DND-41 (cell line): ENCODE results near the gene CARS1.

Experiments used
- ATAC-seq: fragments of 200-7000 bp; cut with Tn5 transposase; 3 replicates; pipeline ENCODE4 v1.9.1; 2021; ENCODE audit warnings: low read depth; ENCODE audit not compliant: insufficient read depth
- DNase-seq: peaks from one replicate; pipeline ENCODE4 v3.0.0-alpha.2; 2020
- H2AFZ ChIP-seq: 2 replicates; pipeline ENCODE4 v1.6.0; 2012; ENCODE audit warnings: low read depth, low read length
- H3K27ac ChIP-seq: 2 replicates; pipeline ENCODE4 v1.5.1; 2012; ENCODE audit warnings: low read length, inconsistent platforms
- H3K27me3 ChIP-seq: fragments of 200-600 bp; sonication (generic); 2 replicates; pipeline ENCODE4 v1.6.0; 2012; ENCODE audit warnings: low read length, mild to moderate bottlenecking, inconsistent platforms; ENCODE audit not compliant: insufficient read depth, poor library complexity
- H3K36me3 ChIP-seq: 2 replicates; pipeline ENCODE4 v1.5.1; 2012; ENCODE audit warnings: low read length, inconsistent platforms; ENCODE audit not compliant: insufficient read depth
- H3K4me1 ChIP-seq: 2 replicates; pipeline ENCODE4 v1.5.1; 2012; ENCODE audit warnings: mild to moderate bottlenecking, low read length; ENCODE audit not compliant: insufficient read depth
- H3K4me2 ChIP-seq: 2 replicates; pipeline ENCODE4 v1.6.0; 2012; ENCODE audit warnings: mild to moderate bottlenecking, moderate library complexity, low read length, inconsistent platforms; ENCODE audit not compliant: insufficient read depth
- H3K4me3 ChIP-seq, 2 experiments: fragments of 200-600 bp in 1 of 2; shearing (Covaris generic) in 1 of 2; 2 replicates each; pipeline ENCODE4 v1.5.1; 2012 to 2016; ENCODE audit warnings: inconsistent platforms in 2 of 2, low read length in 2 of 2, mild to moderate bottlenecking in 2 of 2, low read depth in 1 of 2, moderate library complexity in 1 of 2
- H3K79me2 ChIP-seq: 2 replicates; pipeline ENCODE4 v1.6.0; 2012; ENCODE audit warnings: low read length, inconsistent platforms; ENCODE audit not compliant: insufficient read depth
- H3K9ac ChIP-seq: 2 replicates; pipeline ENCODE4 v1.6.0; 2012; ENCODE audit warnings: low read depth, mild to moderate bottlenecking, inconsistent platforms, low read length, moderate library complexity
- H3K9me3 ChIP-seq: 2 replicates; pipeline ENCODE4 v1.5.1; 2012; ENCODE audit warnings: low read length, moderate library complexity, mild to moderate bottlenecking, inconsistent platforms; ENCODE audit not compliant: insufficient read depth, severe bottlenecking
- H4K20me1 ChIP-seq: 2 replicates; pipeline ENCODE4 v1.6.0; 2012; ENCODE audit warnings: low read length; ENCODE audit not compliant: insufficient read depth
- CTCF ChIP-seq: IDR thresholded peaks from 2 replicates; pipeline ENCODE4 v1.5.1; 2012; ENCODE audit warnings: borderline replicate concordance, low read length, moderate library complexity, mild to moderate bottlenecking; ENCODE audit not compliant: poor library complexity, severe bottlenecking; ENCODE audit errors: extremely low read depth
- EZH2 ChIP-seq: IDR thresholded peaks from 3 replicates; pipeline ENCODE4 v1.6.1; 2012; ENCODE audit warnings: borderline replicate concordance, low read depth, mild to moderate bottlenecking, moderate library complexity, low read length, inconsistent platforms; ENCODE audit not compliant: severe bottlenecking

The CARS1 gene

DNA sequence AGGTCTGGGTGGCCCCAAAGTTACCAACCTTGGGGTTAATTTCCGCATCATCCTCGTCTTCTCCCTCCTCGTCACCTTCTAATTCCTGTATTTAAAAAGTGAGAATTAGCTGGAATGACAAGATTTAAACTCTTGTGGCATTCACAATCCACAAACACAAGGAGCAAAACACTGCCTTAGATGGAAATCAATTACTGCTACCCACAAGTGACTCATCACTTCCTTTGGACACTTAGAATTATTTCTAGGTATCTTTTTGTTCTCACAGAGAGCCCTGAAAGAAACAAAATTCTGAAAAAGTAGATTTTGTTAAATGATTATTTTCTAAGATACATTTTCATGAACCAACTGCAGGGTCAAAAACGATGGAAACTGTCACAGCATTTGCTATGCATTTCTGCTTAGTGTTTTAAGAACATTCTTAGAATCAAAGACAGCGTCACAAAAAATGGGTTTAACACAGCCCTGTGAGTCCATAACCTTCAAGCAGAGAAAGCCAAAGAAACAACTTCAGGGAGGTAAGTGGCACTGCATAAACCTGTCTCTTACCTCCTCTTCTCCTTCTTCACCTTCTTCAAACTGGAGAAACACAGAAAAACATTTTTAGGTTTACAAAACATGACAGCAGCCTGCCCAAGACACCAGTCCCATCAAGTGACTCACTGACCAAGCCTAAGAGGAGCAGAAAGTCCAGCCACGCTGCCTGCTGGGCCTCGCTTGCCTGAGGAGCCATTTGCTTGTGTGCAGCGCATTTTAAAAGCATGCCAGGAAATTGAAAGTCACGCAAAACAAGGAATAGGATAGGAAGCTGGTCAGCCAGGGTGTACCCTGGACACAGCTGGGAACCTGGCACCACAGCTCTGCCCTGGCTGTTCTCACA is 105.8 kb downstream of the CARS1 start:
- no peaks in the 10 kb centered on the region for H3K9me3 ChIP-seq
- peaks cover 31% of the 10 kb centered on the region for H4K20me1 ChIP-seq
- no peak overlapping the region for H2AFZ ChIP-seq
- DNase-seq (no peak), ATAC-seq (no peak)
- TF ChIP-seq EZH2 (no peak), CTCF (no peak)
- no peak overlapping the region for H3K27ac ChIP-seq
- H3K4me3 ChIP-seq, result no peak overlapping the region
- no peaks in the 10 kb centered on the region for H3K27me3 ChIP-seq
- H3K4me1 ChIP-seq, result no peaks in the 10 kb centered on the region
- peaks cover 6% of the 10 kb centered on the region for H3K79me2 ChIP-seq
- no peak overlapping the region for H3K9ac ChIP-seq
- H3K36me3 ChIP-seq, result peaks cover 99% of the 10 kb centered on the region
- H3K4me2 ChIP-seq, result no peak overlapping the region
